Epithelial cell of umbilical artery (primary cell): Measurements from ENCODE around the gene ISG15. TPM values are rescaled to one million over a fixed set of nuclear protein-coding genes. Genes with fewer than 3 reads are reported as not detected.

Experiments used
- total RNA-seq: library from RNA; depleted of rRNA; stranded (reverse); fragments of >200 nt; gene quantifications from 2 replicates; pipeline ENCODE4 v1.2.3, GENCODE V29; 2014

Gene ISG15
- 302 and 2,072 TPM in 2 replicates for total RNA-seq

GRCh38 chr1:1013105-1013921 is at the start of gene ISG15:
Gene ISG15 (plus strand): TSS chr1:1013497. CDS start chr1:1013574, 77 bp downstream.

DNA sequence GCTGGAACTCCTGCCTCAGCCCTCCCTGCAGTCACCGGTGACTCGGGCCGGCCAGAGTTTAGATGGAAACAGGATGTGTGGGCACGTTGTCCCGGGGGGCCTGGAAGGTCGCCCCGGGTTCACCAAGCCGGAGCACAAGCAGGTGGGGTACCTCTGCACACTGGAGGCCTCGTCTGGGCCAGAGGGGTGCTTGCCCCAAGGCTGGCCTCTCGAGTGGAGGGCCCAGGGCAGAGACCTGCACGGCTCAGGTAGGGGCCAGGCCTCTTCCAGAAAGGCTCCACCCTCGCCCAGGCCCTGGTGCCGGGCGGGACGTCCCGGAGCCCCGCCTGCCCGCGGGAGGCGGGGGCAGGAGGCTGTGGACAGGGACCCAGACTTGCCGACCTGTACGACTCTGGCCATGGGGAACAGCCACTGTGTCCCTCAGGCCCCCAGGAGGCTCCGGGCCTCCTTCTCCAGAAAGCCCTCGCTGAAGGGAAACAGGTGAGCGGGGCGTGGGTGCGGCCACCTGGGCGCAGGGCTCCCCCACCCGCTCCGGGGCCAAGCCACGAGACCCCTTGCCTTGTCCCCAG is 47.1 kb upstream of the ISG15 start, which contains the start of gene PLEKHN1:
Gene PLEKHN1, plus strand, starts transcription at position 348 of the 569 bp plus-strand sequence. Its CDS starts 50 bp downstream, at position 398.

DNA sequence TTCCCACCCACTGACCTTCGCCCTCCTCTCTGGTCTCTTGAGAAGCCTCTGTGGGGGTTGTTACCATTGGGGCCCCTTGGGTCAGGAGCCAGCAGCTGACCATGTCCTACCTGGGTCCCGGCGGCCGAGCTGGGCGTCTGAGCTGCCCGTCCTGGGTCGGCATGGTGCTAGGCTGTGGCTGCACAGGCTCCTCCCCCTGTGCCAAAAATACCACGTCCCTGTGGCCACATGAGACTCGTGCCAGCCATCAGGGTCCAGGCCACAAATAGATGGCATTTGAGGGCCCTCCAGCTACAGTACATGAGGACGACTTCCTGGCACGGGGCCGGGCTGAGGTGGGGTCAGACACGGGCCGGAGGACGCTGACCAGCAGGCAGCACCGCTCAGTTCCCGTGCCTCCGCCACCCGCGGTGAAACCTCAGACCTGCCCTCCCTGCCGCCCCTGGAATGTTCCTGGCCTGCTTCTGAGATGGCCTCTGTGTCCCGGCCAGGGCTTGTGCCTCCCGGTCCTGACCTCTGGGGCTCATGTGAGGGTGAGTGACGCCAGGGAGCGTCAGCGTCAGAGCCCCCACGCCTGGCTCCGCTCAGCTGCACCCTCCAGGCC is 31.2 kb upstream of the ISG15 start, which contains the start of gene PERM1:
Gene PERM1, minus strand, starts transcription at position 139 of the 604 bp plus-strand sequence. CDS start 1,064 bp downstream, outside the sequence.

GRCh38 chr1:999725-1000356 is 13.5 kb upstream of the ISG15 start, which contains the start of gene HES4:
Gene HES4 (minus strand): TSS chr1:1000097. CDS start chr1:999973, 124 bp downstream.

DNA sequence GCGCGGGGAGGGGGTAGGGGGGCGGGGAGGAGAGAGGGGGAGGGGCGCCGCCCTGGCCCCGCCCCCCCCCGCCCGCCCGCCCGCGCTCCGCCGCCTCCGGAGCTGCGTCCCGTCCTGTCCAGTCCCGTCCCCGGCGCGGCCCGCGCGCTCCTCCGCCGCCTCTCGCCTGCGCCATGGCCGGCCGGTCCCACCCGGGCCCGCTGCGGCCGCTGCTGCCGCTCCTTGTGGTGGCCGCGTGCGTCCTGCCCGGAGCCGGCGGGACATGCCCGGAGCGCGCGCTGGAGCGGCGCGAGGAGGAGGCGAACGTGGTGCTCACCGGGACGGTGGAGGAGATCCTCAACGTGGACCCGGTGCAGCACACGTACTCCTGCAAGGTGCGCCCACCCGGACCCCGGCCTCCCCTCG is 6.7 kb downstream of the ISG15 start, which contains the start of gene AGRN:
Gene AGRN, plus strand, starts transcription at position 121 of the 405 bp plus-strand sequence. Its CDS starts 53 bp downstream, at position 174.

Other genes with a start within 250 kb of the ISG15 start
- gene SAMD11, start 89.6 kb upstream of the ISG15 start, total RNA-seq: under 0.01 and 0.32 TPM in 2 replicates
- 109 TPM in 2 replicates for gene NOC2L, start 54.2 kb upstream of the ISG15 start, total RNA-seq
- 4.1 and 8.4 TPM in 2 replicates for gene KLHL17, start 52.9 kb upstream of the ISG15 start, total RNA-seq
- 0.30 and 0.32 TPM in 2 replicates for gene PLEKHN1, start 47.0 kb upstream of the ISG15 start, total RNA-seq
- not detected in 2 replicates for gene PERM1, start 31.4 kb upstream of the ISG15 start, total RNA-seq
- gene HES4, start 13.4 kb upstream of the ISG15 start, total RNA-seq: 109 and 135 TPM in 2 replicates
- gene AGRN, start 6.6 kb downstream of the ISG15 start, total RNA-seq: 56.2 and 70.7 TPM in 2 replicates
- gene RNF223, start 60.8 kb downstream of the ISG15 start, total RNA-seq: not detected in 2 replicates
- 5.2 and 5.9 TPM in 2 replicates for gene C1orf159, start 102.6 kb downstream of the ISG15 start, total RNA-seq
- not detected in 2 replicates for gene TTLL10, start 160.4 kb downstream of the ISG15 start, total RNA-seq
- gene TNFRSF18, start 193.1 kb downstream of the ISG15 start, total RNA-seq: not detected in 2 replicates
- gene TNFRSF4, start 200.7 kb downstream of the ISG15 start, total RNA-seq: 0.61 and 0.65 TPM in 2 replicates
- 78.0 and 108 TPM in 2 replicates for gene SDF4, start 218.5 kb downstream of the ISG15 start, total RNA-seq
- 20.8 and 35.1 TPM in 2 replicates for gene B3GALT6, start 218.7 kb downstream of the ISG15 start, total RNA-seq
- gene C1QTNF12, start 233.2 kb downstream of the ISG15 start, total RNA-seq: 0.32 and 0.76 TPM in 2 replicates